ENCODE data around the gene OBI1.

DNA sequence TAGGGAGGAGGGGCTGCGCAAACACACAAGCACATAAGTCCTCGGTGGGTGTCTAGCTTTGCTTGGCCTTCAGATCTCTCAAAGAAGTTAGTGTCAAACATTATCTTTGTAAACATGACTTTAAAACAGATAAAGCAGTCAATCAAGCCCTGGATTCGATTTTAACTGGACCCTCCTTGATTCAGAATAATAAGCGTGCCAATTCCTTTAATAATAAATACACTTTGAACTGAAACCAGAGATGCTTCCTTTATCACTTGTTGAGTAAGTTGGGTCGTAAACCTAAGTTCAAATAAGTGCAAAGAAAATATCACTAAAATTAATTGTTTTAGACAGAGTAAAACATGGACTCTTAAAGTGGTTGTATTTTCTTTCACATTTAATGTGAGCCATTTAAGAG, 86.5 kb downstream of the OBI1 start:
- TF ChIP-seq RBBP5 (IDR thresholded peaks at IDR 0.05; ENCODE audit: borderline replicate concordance, insufficient read depth, low read length, poor library complexity, severe bottlenecking) (no peak), ZBTB11 (CRISPR knock-in tag; IDR thresholded peaks at IDR 0.05) (no peak), RAD21 (CRISPR knock-in tag; conservative IDR thresholded peaks at IDR 0.05 in 1 of 2, IDR thresholded peaks at IDR 0.05 in 1 of 2) (no peak), POLR2A (conservative IDR thresholded peaks at IDR 0.05) (no peak), FOXA1 (IDR thresholded peaks at IDR 0.05; ENCODE audit: borderline replicate concordance) (no peak), HNRNPLL (IDR thresholded peaks at IDR 0.05; ENCODE audit: low read depth, low read length, poor library complexity, severe bottlenecking) (no peak), GTF2F1 (IDR thresholded peaks at IDR 0.05; ENCODE audit: low read depth, low read length) (no peak), DEAF1 (CRISPR knock-in tag; IDR thresholded peaks at IDR 0.05) (no peak), FOXJ3 (CRISPR knock-in tag; IDR thresholded peaks at IDR 0.05) (no peak), IRF2 (CRISPR knock-in tag; IDR thresholded peaks at IDR 0.05) (no peak), CEBPB (tag; IDR thresholded peaks at IDR 0.05) (no peak), SP2 (IDR thresholded peaks at IDR 0.05; ENCODE audit: extremely low read depth, low read depth, low read length, poor library complexity, severe bottlenecking) (no peak)
- TF ChIP-seq, protein P1, sequence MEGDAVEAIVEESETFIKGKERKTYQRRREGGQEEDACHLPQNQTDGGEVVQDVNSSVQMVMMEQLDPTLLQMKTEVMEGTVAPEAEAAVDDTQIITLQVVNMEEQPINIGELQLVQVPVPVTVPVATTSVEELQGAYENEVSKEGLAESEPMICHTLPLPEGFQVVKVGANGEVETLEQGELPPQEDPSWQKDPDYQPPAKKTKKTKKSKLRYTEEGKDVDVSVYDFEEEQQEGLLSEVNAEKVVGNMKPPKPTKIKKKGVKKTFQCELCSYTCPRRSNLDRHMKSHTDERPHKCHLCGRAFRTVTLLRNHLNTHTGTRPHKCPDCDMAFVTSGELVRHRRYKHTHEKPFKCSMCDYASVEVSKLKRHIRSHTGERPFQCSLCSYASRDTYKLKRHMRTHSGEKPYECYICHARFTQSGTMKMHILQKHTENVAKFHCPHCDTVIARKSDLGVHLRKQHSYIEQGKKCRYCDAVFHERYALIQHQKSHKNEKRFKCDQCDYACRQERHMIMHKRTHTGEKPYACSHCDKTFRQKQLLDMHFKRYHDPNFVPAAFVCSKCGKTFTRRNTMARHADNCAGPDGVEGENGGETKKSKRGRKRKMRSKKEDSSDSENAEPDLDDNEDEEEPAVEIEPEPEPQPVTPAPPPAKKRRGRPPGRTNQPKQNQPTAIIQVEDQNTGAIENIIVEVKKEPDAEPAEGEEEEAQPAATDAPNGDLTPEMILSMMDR (IDR thresholded peaks at IDR 0.05 in 2 of 3, conservative IDR thresholded peaks at IDR 0.05 in 1 of 3; ENCODE audit: insufficient read depth in 2 of 3, low read depth in 1 of 3, low read length in 3 of 3) = no peak
- TF ChIP-seq, protein P2, sequence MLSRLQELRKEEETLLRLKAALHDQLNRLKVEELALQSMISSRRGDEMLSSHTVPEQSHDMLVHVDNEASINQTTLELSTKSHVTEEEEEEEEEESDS (CRISPR knock-in tag; IDR thresholded peaks at IDR 0.05) = no peak

Measured in K562 (cell line).